Sciatic nerve (tissue), 2 donors: ENCODE results near the gene ATP6AP1. TPM values are rescaled to one million over a fixed set of nuclear protein-coding genes. Genes with fewer than 3 reads are reported as not detected.

Source experiments
- ATAC-seq: fragments of 200-7000 bp; cut with Tn5 transposase; one replicate; pipeline ENCODE4 v1.9.1; 2020; ENCODE audit warnings: mild to moderate bottlenecking, moderate library complexity
- DNase-seq: peaks from one replicate; pipeline ENCODE4 v3.0.0-alpha.2; 2020; ENCODE audit warnings: low spot score
- intact Hi-C: fragments of 100-400 bp; cut with DNase I; formaldehyde crosslinking; loops from one replicate; pipeline ENCODE4 v1.14.2; 2022
- total RNA-seq: library from RNA; stranded (reverse); fragmentation: NEBNext Ultra II Directional; extraction: Animal tissue kit (Norgen Biotek cat#: 25700); gene quantifications from one replicate; pipeline ENCODE4 v1.2.1, GENCODE V29; 2021
- donor health status: DM: no; HTN: no; CAD: no.
- donor health status: DM: no; HTN: no; CAD: no.

The ATP6AP1 gene
- total RNA-seq, 1 donor from 2014 or later: 59.1 TPM

DNA sequence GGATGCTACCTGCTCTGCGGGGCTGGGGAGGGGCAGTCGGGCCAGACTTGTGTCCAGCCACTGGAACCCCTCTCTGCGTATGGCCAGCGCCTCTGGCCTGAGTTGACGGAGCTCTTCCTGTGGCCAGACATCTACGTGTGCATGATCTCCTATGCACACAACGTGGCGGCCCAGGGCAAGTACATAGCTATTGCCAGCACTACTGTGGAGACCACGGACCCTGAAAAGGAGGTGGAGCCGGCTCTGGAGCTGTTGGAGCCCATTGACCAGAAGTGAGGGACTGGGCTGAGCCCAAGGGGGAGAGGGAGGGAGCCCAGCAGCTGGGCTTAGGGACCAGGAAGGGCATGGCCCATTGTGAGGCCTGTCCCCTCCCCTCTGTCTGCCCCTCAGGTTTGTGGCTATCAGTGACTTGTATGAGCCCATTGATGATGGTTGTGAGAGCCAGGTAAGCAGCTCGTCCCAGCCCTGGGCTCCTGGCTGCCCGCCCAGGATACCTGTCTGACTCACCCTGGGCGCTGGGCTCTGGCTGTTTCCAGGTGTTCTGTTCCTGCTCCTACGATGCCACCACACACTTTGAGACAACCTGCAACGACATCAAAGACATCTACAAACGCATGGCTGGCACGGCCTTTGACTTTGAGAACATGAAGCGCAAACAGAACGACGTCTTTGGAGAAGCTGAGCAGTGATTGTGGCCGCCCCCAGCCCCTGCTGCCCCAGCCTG lies 13.7 kb downstream of the ATP6AP1 start:
- intact Hi-C loops: no loop called here
- ATAC-seq (no peak), DNase-seq (no peak)

DNA sequence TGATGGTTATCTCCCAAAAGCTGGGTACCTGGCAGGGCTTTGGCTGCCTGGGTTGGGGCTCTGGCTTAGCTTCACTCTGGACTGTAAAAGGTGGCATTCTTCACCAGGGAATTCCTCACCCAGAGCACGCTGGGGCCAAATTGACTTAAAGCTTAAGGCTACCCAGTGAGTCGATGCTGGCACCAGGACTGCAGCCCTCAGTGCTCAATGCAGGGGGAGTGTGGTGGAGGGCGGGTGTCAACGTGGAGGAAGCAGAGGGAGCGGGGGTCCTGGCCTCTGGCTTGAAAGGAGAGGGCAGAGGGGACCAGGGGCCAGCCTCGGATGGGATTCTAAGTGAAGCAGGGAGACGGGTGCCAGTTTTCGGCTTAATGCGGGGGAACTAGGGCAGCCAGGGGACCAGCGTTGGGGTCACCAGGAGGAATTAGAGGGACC lies 15.0 kb downstream of the ATP6AP1 start:
- intact Hi-C loops: no loop called here
- DNase-seq: no peak
- ATAC-seq: peak; percentile 9

DNA sequence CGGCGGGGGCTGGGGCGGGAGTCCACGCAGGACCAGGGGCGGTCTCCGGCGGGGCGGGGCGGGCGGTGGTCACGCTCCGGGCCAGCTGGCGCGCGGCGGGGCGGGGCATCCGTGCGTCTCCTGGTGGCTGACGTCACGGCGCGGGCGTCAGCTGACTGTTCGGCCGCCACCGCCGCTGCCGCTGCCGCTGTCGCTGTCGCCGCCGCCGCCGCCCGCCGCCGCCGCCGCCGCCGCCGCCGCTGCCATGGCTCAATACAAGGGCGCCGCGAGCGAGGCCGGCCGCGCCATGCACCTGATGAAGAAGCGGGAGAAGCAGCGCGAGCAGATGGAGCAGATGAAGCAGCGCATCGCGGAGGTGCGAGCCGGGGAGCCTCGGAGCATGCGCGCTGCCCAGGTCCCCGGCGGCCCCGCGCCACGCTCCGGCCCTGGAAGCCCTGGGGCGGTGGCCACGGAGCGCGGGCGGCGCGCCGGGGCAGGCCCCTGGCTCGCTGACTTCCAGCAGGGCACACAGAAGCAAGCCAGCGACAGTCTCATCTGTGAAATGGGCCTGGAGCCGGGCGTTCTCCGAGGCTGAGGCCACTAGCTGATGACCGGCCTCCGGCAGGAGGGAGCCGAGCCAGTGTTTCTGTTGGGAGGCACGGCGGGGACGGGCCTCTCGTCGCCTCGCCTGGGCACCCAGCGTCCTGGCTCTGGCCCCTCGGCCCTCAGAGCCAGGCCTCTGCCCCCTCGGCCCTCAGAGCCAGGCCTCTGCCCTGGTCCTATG lies 15.7 kb downstream of the ATP6AP1 start, which contains the start of gene FAM50A:
FAM50A (plus strand) TSS at position 150 of the 763 bp plus-strand sequence; CDS start at position 245, 95 bp downstream.
- DNase-seq: peak; percentile 88
- intact Hi-C loops: no loop called here
- ATAC-seq: peak; percentile 86

GRCh38 chrX:154444755-154445246 lies 16.3 kb downstream of the ATP6AP1 start:
- no peak for DNase-seq
- no peak for ATAC-seq
- intact Hi-C loops: no loop called here

GRCh38 chrX:154445776-154446175 lies 17.3 kb downstream of the ATP6AP1 start:
- DNase-seq: no peak
- intact Hi-C loops: no loop called here
- ATAC-seq: no peak

- DNase-seq: no peak
- no peak for ATAC-seq
- intact Hi-C loops: no loop called here
Observed at GRCh38 chrX:154446430-154446829, 18.0 kb downstream of the ATP6AP1 start.

DNA sequence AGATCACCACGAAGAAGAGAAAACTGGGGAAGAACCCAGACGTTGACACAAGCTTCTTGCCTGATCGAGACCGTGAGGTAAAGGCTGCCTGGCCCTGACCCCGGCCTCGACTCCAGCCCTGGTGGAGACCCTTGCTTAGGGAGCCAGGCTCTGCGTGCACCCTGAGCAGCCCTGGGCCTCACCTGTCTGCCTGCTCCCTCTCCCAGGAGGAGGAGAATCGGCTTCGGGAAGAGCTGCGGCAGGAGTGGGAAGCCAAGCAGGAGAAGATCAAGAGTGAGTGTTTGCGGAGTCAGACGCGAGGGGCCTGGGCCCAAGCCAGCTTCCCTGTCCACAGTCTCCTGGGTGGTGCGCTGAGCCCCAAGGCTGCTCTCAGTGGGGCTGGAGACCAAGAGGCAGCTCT lies 20.0 kb downstream of the ATP6AP1 start:
- intact Hi-C loops: no loop called here
- no peak for ATAC-seq
- no peak for DNase-seq

DNA sequence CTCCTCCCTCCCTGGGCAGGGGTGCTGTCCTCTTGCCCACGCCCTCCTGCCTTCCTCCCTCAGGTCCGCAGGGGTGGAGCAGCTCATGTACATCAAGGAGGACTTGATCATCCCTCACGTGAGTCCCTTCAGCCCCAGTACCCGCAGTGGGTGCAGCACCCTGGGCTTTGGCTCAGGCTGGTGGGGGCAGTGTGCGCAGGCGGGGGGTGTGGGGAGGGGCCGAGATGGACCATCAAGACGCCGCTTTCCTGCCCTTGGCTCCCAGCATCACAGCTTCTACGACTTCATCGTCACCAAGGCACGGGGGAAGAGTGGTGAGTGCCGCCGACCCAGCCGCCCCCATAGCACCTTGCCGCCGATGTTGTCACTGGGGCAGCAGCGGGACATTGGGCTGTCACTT lies 21.1 kb downstream of the ATP6AP1 start:
- intact Hi-C loops: no loop called here
- ATAC-seq (no peak), DNase-seq (no peak)

GRCh38 chrX:154450312-154450711 lies 21.8 kb downstream of the ATP6AP1 start:
- intact Hi-C loops: no loop called here
- no peak for DNase-seq
- ATAC-seq: no peak

- DNase-seq: no peak
Observed at GRCh38 chrX:154452823-154453222, 24.3 kb downstream of the ATP6AP1 start.

GRCh38 chrX:154457491-154458115 lies 29.1 kb downstream of the ATP6AP1 start:
- DNase-seq: no peak
- intact Hi-C loops: no loop called here
- peak; percentile 20 for ATAC-seq

More at GRCh38 chrX:154452823-154453222, 24.3 kb downstream of the ATP6AP1 start:
- no peak for ATAC-seq
- intact Hi-C loops: no loop called here

DNA sequence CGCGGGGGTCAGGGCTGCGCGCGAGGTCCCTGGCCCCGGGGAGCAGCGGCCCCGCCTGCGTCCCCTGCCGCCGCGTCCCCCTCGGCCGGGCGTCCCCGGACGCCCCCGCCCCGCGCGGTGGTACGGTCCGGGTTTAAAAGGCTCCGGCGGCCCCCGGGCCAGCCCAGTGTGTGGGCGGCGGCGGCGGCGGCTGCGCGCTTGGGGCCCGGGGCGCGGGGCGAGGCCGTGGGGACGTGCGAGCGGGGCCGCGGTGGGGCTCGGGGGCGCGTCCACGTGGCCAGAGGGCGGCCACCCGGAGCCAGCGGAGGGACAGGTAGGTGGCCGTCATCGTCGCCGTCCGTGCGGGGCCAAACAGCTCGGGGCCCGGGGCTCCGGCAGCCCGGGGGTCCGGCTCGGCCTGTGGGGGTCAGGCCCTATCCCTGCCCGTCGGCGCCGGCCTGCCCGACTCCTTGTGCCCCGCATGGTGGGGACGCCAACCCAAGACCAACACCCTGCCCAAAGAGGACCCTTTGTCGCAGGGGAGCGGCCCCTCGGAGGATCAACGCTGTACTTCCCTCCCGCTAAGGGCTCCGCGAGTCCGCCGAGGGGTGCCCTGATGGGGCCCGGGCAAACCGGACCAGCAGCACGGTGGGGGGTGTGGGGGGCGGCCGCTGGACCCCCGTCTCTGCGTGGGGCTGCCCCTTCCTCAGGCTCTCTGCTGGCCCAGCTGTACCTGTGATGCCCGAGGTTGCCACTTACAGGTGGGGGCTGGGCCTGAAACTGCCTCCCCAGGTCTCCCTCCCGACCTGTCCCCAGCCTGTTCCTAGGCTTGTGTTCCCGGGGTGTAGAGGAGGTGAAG lies 29.9 kb downstream of the ATP6AP1 start, which contains the start of gene PLXNA3:
PLXNA3 (plus strand) TSS at position 166 of the 838 bp plus-strand sequence. CDS start 1,903 bp downstream, outside the sequence.
- DNase-seq (peak; percentile 72), ATAC-seq (peak; percentile 43)
- intact Hi-C loops: no loop called here

GRCh38 chrX:154458954-154459778 lies 30.7 kb downstream of the ATP6AP1 start:
- intact Hi-C loops: no loop called here
- peak; percentile 39 for ATAC-seq
- no peak for DNase-seq

GRCh38 chrX:154459832-154460231 lies 31.4 kb downstream of the ATP6AP1 start:
- intact Hi-C loops: no loop called here

GRCh38 chrX:154460326-154460725 lies 31.8 kb downstream of the ATP6AP1 start:
- no peak for ATAC-seq
- no peak for DNase-seq
- intact Hi-C loops: no loop called here

More at GRCh38 chrX:154459832-154460231, 31.4 kb downstream of the ATP6AP1 start:
- DNase-seq: no peak
- peak; percentile 47 for ATAC-seq

DNA sequence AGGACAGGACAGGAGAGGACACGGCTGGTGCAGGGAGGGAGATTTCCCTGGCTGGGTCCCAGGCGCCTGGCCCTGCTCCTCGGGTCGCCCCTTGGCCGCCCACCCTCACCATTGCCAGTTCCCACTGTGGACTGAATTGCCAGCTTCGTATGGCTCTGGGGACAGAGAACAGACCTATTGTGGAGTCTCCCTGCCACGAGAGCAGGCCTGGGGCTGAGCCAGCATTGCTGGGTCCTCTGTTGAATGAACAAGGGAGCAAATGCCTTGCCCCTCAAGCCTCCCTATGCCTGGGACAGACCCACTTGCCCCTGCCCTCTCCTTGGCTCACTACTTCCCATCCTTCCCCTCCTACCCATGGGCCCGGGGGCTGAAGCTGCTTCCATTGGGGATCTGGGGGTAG lies 33.9 kb downstream of the ATP6AP1 start:
- no peak for DNase-seq
- ATAC-seq: no peak
- intact Hi-C loops: no loop called here

GRCh38 chrX:154463611-154464220 lies 35.2 kb downstream of the ATP6AP1 start:
- DNase-seq: no peak
- intact Hi-C loops: no loop called here

More at GRCh38 chrX:154463611-154464220, 35.2 kb downstream of the ATP6AP1 start:
- no peak for ATAC-seq
